ENCODE measurements around the gene DAO.

Gene DAO

DNA sequence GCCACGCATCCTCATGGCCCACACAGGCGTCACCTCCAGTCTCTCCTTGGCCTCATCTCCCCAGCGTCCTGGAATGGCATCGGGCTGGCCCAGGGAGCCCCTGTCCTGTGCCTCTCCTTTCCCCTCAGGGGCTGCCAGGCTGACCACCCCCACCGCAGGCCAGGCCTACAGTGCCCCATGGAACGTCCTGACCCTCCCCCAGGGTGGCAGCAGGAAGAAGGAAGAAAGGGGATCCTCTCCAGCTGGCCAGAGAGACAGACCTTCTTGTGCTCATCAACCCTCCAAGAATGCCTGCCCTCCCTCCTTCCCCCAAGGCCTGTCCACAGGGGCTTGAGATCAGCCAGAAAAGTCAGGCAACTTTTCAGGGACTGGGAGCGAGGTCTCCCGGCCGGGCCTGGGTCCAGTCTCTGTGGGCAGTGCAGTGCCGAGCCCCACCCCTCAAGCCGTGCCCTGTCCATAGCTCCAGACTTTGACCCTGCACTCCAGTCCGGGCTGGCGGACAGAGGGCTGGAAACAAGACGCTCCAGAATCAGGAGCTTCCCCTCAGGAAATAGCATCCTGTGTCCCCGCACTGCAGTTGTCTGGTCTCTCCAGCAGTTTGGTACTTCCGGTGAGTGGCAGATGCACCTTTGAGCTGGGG, at the start of gene DAO:
Gene DAO, plus strand, starts transcription at position 478 of the 640 bp plus-strand sequence. CDS start 4,915 bp downstream, outside the sequence.
- no peak within 1 kb of the TSS for H3K27ac Mint-ChIP-seq
- H3K36me3 Mint-ChIP-seq (ENCODE audit: low read depth), result no peaks in the 10 kb centered on the region
- H3K27me3 Mint-ChIP-seq, result no peaks in the 10 kb centered on the region
- ATAC-seq, result no peak
- no peak for DNase-seq
- peaks cover 4% of the 10 kb centered on the region for H3K4me1 Mint-ChIP-seq
- no peaks in the 10 kb centered on the region for H3K9me3 Mint-ChIP-seq
- no peak within 1 kb of the TSS for H3K4me3 Mint-ChIP-seq

DNA sequence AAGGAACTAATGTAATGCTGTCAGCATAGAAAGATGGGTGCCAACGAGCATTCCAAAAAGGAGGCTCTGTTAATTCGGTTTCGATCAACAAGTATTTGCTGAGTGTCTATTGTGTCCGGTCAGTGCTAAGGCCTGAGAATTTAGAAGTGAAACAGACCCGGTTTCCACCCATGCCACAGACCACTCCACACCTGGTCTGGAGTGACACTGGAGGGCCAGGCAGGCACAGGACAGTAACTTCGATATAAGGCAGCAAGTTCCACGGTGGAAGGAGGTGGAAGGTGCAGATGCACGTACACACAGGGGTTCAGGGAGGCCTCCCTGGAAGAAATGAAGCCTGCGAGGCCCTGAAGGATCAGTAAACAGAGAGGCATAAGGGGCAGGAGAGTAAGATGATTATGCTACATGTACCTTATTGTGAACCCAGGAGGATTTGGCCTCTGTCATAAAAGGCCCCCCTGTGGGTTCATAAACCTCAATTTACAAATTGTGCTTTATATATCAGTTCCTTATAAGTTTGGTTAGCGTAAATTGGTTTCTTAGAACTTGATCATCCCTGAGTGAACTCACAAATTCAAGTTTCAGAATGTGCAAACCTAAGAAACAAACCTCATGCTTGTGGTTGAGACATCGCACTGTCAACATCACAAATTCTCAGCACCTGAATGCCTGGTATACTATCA, 48.4 kb upstream of the DAO start:
- Mint-ChIP-seq H3K4me3 (no peak overlapping the region), H3K27me3 (no peaks in the 10 kb centered on the region), H3K4me1 (peaks cover 43% of the 10 kb centered on the region), H3K36me3 (ENCODE audit: low read depth) (peaks cover 40% of the 10 kb centered on the region), H3K9me3 (no peaks in the 10 kb centered on the region), H3K27ac (no peak overlapping the region)
- DNase-seq (no peak), ATAC-seq (peak; percentile 47)

DNA sequence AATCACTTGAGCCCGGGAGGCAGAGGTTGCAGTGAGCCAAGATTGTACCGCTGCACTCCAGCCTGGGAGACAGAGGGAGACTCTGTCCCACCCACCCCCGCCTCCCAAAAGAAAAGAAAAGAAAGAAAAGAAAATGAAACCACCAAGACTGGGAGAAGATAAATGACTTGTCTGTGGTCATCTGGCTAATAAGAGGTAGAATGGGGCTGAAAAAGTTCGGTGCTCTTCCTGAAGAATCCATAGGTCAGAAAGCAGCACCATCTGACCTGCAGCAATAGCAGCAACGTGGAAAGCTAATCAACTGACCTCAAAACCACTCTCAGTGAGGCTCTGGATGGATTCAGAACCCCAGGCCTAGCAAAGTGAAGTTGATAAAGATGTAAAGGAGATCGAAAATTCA, 47.7 kb upstream of the DAO start:
- peaks cover 41% of the 10 kb centered on the region for H3K4me1 Mint-ChIP-seq
- ATAC-seq (no peak), DNase-seq (no peak)
- peaks cover 38% of the 10 kb centered on the region for H3K36me3 Mint-ChIP-seq (ENCODE audit: low read depth)
- no peak overlapping the region for H3K4me3 Mint-ChIP-seq
- H3K27ac Mint-ChIP-seq, result peak overlapping the region; percentile 33
- no peaks in the 10 kb centered on the region for H3K9me3 Mint-ChIP-seq
- no peaks in the 10 kb centered on the region for H3K27me3 Mint-ChIP-seq

DNA sequence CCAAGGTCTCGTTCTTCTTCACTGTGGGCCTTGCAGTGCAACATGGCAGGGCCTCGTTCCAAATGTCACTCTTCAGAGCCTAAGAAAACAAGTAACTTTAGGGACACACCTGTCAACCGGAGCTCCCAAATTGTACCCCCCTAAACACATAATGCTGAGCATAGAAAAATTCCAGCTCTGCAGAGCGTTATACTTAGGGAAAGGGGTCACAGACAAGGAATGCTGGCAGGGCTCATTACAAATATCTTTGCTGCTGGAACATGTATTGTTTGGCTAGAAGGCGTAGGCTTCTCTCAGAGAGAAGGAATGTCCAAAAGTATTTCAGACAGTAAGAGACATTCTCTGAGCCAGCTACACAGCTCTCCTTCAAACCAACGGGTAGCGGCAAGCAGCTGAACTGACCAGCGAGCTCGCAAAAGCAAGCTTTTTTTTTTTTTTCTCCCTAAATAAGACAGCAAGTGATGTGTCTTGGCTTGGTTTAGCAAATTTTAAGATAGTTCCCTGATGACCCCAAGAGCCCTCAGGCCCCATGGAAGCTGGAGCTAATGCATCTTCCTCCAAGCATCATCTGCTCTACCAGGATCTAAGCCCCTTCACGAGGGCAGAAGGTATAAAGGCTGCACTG, 47.0 kb upstream of the DAO start:
- Mint-ChIP-seq H3K36me3 (ENCODE audit: low read depth) (peaks cover 39% of the 10 kb centered on the region), H3K27me3 (no peaks in the 10 kb centered on the region), H3K27ac (no peak overlapping the region), H3K9me3 (no peaks in the 10 kb centered on the region), H3K4me3 (no peak overlapping the region), H3K4me1 (peaks cover 43% of the 10 kb centered on the region)
- ATAC-seq (no peak), DNase-seq (no peak)

DNA sequence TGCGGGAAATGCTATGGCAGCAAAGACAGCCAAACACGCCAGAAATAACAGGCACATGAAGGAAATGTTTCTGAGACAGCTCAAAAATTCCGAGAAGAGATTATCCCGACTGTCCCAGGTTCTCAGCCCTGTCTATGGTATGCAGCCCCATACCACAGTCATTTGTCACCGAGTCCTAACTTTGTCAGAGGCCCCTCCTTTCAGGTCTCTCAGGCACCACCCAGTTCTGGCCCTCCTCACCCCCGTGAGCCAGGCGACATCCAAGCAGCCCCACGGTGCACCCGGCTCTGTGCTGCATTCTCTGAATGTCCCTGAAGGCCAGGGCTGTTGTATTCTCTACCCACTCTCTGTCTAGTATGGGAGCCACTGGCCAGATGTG, 46.5 kb upstream of the DAO start:
- Mint-ChIP-seq H3K27ac (no peak overlapping the region), H3K4me1 (peaks cover 48% of the 10 kb centered on the region), H3K4me3 (no peak overlapping the region), H3K9me3 (no peaks in the 10 kb centered on the region), H3K36me3 (ENCODE audit: low read depth) (peaks cover 43% of the 10 kb centered on the region), H3K27me3 (no peaks in the 10 kb centered on the region)
- ATAC-seq, result no peak
- DNase-seq, result no peak

DNA sequence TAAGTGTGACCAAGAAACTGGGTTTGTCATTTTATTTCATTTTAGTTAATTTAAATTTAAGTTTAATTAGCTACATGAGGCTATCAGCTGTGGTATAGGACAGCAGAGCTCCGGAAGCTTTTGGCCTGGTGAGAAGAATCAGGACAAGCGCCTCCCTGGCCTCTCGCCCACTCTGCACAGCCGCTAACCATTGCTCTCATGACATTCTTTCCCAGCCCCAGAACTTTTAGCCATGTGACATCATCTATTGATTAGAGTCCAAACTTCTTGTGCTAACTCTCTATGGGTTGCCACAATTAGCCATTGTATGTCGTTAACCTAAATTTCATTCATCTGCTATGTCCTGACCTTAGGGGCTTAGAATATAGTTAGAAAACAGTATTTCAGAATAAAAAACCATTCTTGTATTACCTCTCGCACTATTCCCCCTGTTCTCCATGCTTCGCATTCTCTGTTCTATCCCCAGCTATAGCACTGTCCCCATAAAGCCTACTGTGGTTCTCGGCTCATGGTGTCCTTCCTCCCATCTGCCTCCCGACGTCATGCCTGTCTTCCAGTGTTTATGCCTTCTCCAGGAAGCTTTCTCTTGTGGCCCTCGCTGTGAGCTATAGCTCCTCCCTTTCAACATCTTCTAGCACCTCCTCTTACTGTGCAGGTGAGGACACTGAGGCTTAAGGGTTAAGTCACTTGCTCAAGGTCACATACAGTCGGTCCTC, 46.0 kb upstream of the DAO start:
- Mint-ChIP-seq H3K4me3 (no peak overlapping the region), H3K36me3 (ENCODE audit: low read depth) (peaks cover 43% of the 10 kb centered on the region), H3K4me1 (peaks cover 49% of the 10 kb centered on the region), H3K9me3 (no peaks in the 10 kb centered on the region), H3K27me3 (no peaks in the 10 kb centered on the region), H3K27ac (no peak overlapping the region)
- DNase-seq, result no peak
- no peak for ATAC-seq

DNA sequence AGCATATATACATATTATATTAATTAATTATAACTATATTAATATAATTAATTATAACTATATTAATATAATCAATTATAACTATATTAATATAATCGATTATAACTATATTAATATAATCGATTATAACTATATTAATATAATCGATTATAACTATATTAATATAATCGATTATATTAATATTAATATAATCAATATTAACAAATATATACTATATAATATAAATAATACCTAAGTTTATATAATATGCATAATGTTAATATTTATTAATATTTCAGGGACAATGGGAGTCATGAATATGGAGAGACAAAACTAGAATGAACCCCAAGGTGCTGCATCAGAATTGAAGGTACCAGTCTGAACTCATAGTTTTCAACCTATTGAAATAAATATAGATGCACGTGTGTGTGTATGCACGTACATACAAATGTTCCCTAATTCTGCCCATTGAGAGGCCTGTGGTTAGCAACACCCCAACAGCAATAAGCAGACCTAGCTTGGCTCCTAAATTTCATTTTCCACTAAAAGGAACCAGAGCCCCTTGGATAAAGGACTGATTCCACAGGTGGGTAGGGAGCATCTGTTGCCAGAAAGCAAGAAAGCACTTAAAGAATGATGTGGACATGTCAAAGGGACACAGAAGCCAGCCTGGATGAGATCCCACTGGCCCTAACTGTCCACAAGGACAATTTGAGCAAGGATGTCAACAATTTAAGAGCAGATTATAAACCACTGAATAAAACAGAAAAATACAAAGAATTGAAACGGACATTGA, 43.8 kb upstream of the DAO start:
- no peak for DNase-seq
- H3K36me3 Mint-ChIP-seq (ENCODE audit: low read depth), result peaks cover 38% of the 10 kb centered on the region
- ATAC-seq, result no peak
- no peak overlapping the region for H3K27ac Mint-ChIP-seq
- no peaks in the 10 kb centered on the region for H3K9me3 Mint-ChIP-seq
- peaks cover 63% of the 10 kb centered on the region for H3K4me1 Mint-ChIP-seq
- no peak overlapping the region for H3K4me3 Mint-ChIP-seq
- H3K27me3 Mint-ChIP-seq, result no peaks in the 10 kb centered on the region

DNA sequence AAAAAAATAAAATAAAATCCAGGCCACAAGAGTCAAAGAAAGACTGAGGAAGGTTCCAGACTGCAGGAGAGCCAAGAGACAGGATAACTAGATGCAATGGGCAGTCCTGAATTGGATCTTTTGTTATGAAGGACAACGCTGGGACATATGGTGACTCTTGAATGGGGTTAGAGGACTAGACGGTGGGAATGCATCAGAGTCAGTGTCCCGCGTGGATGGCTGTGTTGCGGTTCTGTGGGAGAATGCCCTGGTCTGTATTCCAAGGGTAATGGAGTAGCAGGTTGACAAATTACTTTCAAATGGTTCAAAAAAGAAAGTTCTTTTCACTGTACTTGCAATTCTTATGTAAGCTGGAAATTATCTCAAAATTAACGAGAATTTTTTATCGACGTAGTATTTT, 42.7 kb upstream of the DAO start:
- Mint-ChIP-seq H3K4me3 (no peak overlapping the region), H3K9me3 (no peaks in the 10 kb centered on the region), H3K4me1 (peaks cover 53% of the 10 kb centered on the region), H3K27ac (peak overlapping the region; percentile 89), H3K36me3 (ENCODE audit: low read depth) (peaks cover 34% of the 10 kb centered on the region), H3K27me3 (no peaks in the 10 kb centered on the region)
- no peak for ATAC-seq
- no peak for DNase-seq

DNA sequence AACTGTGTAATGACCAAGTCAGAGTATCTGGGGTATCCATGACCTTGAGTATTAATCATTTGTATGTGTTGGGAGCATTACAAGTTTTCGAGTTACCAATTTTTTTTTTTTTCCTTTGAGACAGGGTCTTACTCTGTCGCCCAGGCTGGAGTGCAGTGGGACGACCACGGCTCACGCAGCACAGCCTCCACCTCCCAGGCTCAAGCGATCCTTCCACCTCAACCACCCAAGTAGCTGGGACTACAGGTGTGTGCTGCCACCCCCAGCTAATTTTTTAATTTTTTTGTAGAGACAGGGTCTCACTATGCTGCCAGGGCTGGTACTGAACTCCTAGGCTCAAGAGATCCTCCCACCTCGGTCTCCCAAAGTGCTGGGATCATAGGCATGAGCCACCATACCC, 42.2 kb upstream of the DAO start:
- no peak for ATAC-seq
- no peak for DNase-seq
- Mint-ChIP-seq H3K9me3 (no peaks in the 10 kb centered on the region), H3K36me3 (ENCODE audit: low read depth) (peaks cover 32% of the 10 kb centered on the region), H3K27ac (peak overlapping the region; percentile 89), H3K27me3 (no peaks in the 10 kb centered on the region), H3K4me1 (peaks cover 49% of the 10 kb centered on the region), H3K4me3 (no peak overlapping the region)

DNA sequence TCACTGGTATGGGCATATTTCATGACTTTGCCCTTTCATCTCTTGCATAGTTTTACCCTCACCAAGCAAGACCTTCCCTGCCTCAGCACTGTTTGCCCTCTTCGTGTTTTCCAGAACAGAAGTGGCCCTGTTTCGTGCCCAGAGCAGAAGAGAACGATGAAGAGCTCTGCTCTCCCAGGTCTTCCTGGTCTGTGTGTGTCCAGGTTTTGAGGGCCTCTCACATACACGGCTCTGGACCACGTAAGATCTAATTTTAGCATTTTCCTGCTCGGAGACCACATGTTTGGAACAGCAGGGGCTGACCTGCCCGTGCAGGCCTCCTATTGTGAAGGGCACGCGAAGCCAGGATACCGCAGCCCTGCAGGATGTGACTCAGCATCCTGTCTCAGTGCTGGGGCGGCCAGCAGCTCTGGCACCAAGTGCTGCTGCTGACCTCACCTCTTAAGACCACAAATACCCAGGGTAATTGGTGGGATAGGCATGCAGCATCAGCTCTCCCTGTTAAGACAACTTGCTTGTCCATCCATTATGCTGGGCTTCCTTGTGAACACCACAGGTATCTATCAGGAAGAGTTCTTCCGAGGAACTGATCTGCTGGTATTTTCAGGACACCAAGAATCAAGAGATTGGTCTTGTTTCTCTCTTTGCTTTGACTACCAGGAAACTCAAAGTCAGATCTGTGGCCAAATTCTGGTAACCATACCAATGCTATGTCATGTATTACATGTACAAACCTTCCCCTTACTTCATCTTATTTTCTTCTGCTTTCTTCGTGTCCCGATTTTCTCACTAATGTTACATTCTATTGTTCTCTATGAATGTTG, 41.5 kb upstream of the DAO start:
- H3K27ac Mint-ChIP-seq, result peak overlapping the region; percentile 89
- no peaks in the 10 kb centered on the region for H3K27me3 Mint-ChIP-seq
- ATAC-seq (peak; percentile 98), DNase-seq (peak; percentile 81)
- H3K36me3 Mint-ChIP-seq (ENCODE audit: low read depth), result peaks cover 33% of the 10 kb centered on the region
- H3K4me1 Mint-ChIP-seq, result peaks cover 49% of the 10 kb centered on the region
- H3K9me3 Mint-ChIP-seq, result no peaks in the 10 kb centered on the region
- H3K4me3 Mint-ChIP-seq, result peak overlapping the region; percentile 49

DNA sequence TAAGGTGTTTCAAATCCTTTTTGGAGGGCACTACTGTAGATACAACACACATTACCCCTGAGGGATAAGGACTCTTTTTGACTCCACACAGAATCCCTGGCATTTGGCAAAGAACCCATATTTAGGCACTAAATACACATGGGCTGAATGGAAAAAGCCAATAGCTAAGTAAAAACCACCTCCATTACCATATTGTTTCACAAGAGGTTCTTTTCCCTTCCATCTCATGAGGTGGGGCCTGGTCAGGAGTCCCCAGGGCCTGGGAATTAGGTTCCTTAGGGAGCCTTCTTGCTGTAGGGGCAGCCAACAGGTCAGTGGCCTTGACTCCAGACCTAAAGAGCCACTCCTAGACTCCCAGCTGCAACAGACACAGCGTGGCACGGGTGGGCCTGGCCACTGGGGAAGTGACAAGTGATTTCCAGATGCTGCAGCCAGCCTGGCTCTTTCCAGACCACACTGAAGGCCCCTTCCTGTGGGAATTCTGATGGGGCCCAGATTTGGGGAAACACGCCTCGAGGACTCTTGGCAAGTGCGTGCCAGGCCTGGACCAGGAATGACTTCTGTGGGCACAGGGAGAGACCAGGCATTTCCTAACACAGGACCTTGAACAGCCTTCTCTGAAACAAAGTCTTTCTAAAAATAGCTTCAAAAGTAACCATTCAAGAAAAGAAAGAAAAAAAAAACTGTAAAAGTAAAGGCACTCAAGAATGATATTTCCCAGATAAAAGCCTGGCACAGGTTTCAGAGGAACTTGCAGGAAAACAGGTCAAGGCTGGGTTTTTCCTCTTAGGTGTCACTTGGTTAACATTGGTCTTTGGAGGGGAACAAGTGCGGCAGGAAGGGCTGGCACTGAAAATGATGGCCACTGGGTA, 40.6 kb upstream of the DAO start:
- ATAC-seq (no peak), DNase-seq (no peak)
- peaks cover 49% of the 10 kb centered on the region for H3K4me1 Mint-ChIP-seq
- peak overlapping the region; percentile 89 for H3K27ac Mint-ChIP-seq
- no peaks in the 10 kb centered on the region for H3K27me3 Mint-ChIP-seq
- no peaks in the 10 kb centered on the region for H3K9me3 Mint-ChIP-seq
- H3K4me3 Mint-ChIP-seq, result peak overlapping the region; percentile 49
- peaks cover 28% of the 10 kb centered on the region for H3K36me3 Mint-ChIP-seq (ENCODE audit: low read depth)

DNA sequence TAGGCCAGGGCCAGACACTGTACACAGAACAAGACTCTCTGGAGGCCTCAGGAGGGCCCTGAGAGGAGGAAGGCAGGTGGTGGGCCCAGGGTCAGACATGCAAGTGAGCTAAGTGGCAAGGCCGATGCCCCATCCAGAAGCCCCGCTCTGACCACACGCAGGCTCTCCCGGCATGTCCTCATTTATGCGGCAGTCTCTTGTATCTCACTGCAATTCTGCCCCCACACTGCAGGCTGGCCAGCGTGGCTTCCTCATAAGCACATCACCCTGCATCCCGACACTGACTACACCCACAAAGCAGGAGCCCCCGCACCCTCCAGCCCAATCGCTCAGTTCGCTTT, 40.0 kb upstream of the DAO start:
- no peak overlapping the region for H3K4me3 Mint-ChIP-seq
- peaks cover 49% of the 10 kb centered on the region for H3K4me1 Mint-ChIP-seq
- H3K9me3 Mint-ChIP-seq, result no peaks in the 10 kb centered on the region
- ATAC-seq (no peak), DNase-seq (no peak)
- H3K27ac Mint-ChIP-seq, result peak overlapping the region; percentile 89
- no peaks in the 10 kb centered on the region for H3K27me3 Mint-ChIP-seq
- H3K36me3 Mint-ChIP-seq (ENCODE audit: low read depth), result peaks cover 25% of the 10 kb centered on the region
